H1 (cell line): ENCODE measurements around the gene ROBO2. TPM values are rescaled to one million over a fixed set of nuclear protein-coding genes. Genes with fewer than 3 reads are reported as not detected.

Source experiments
- BACH1 ChIP-seq: IDR thresholded peaks from 2 replicates; pipeline ENCODE4 v1.6.1; 2012; ENCODE audit warnings: low read length, improper control_type of control experiment
- CBX8 ChIP-seq: fragments of 300-800, 300-1000 bp; sonication (generic); IDR thresholded peaks from 2 replicates; pipeline ENCODE4 v1.7.1; 2016; ENCODE audit warnings: low read depth, low read length, borderline replicate concordance
- CHD7 ChIP-seq: fragments of 300-600 bp; sonication (generic); IDR thresholded peaks from 2 replicates; pipeline ENCODE4 v1.7.1; 2012; ENCODE audit warnings: low read length, moderate library complexity, mild to moderate bottlenecking, inconsistent platforms; ENCODE audit not compliant: insufficient replicate concordance
- HDAC2 ChIP-seq, 2 experiments: fragments of 300-600 bp in 1 of 2; sonication (generic) in 1 of 2; IDR thresholded peaks; 2 replicates each; pipeline ENCODE4 v1.6.1; 2011 to 2012; ENCODE audit warnings: low read depth in 2 of 2, low read length in 2 of 2, mild to moderate bottlenecking in 2 of 2, moderate library complexity in 2 of 2, borderline replicate concordance in 1 of 2, inconsistent platforms in 1 of 2
- MAX ChIP-seq: IDR thresholded peaks from 2 replicates; pipeline ENCODE4 v1.6.1; 2012; ENCODE audit warnings: inconsistent platforms
- SP4 ChIP-seq: IDR thresholded peaks from 2 replicates; pipeline ENCODE4 v1.6.1; 2012; ENCODE audit warnings: low read length, inconsistent platforms
- TEAD4 ChIP-seq: IDR thresholded peaks from 2 replicates; pipeline ENCODE4 v1.6.1; 2012; ENCODE audit warnings: low read depth, low read length, inconsistent platforms, mixed read lengths
- polyA plus RNA-seq, 7 experiments: library from polyadenylated mRNA; depleted of rRNA in 3 of 7; stranded (reverse) in 5 of 7; unstranded in 2 of 7; fragments of >200 nt in 5 of 7; fragments of 200-250 nt in 2 of 7; gene quantifications; 1 replicate in 5 of 7; 2 replicates in 1 of 7; 4 replicates in 1 of 7; pipeline versions ENCODE4 v1.2.1 to v1.2.3, GENCODE V29; 2011 to 2013; ENCODE audit warnings: missing spikeins in 2 of 7, mixed read lengths in 2 of 7
- total RNA-seq: library from RNA; stranded (reverse); fragmentation: NEBNext Ultra II Directional; extraction: Animal tissue kit (Norgen Biotek cat#: 25700); gene quantifications from 2 replicates; pipeline ENCODE4 v1.2.1, GENCODE V29; 2021

Gene ROBO2
- total and polyA plus RNA-seq, 2 of the 8 experiments (the other 6 are each of a cell fraction or from before 2014, with no cell fraction given) = 1.5 to 2.9 TPM

GRCh38 chr3:77546246-77546645, 506.3 kb downstream of the ROBO2 start (continued):
- no peak for TF ChIP-seq CHD7
- TF ChIP-seq BACH1 = no peak
- no peak for TF ChIP-seq MAX
- TF ChIP-seq CBX8 = no peak
- no peak for TF ChIP-seq TEAD4
- no peak for TF ChIP-seq HDAC2 (IDR thresholded peaks at IDR 0.05; ENCODE audit: borderline replicate concordance in 1 of 2, low read depth in 2 of 2, low read length in 2 of 2)
- no peak for TF ChIP-seq SP4
